Tibial artery (tissue), 4 donors: Measurements from ENCODE around the gene TLE3.

Source experiments
- DNase-seq, 2 donors: peaks; one replicate each; pipeline ENCODE4 v3.0.0-alpha.2; 2019
- H3K27ac ChIP-seq, 2 donors: fragments of 200-600 bp; sonication (generic) in 1 of 2; 1 replicate in 1 of 2; 2 replicates in 1 of 2; pipeline ENCODE4 v1.5.1; 2018 to 2019; ENCODE audit warnings: mild to moderate bottlenecking in 1 of 2
- H3K27me3 ChIP-seq, 2 donors: fragments of 200-600 bp; sonication (generic) in 1 of 2; one replicate each; pipeline versions ENCODE4 v1.5.1 to v1.6.0; 2016 to 2019
- H3K36me3 ChIP-seq, 3 donors: fragments of 200-600 bp; sonication (generic) in 2 of 3; one replicate each; pipeline ENCODE4 v1.5.1; 2016 to 2019; ENCODE audit warnings: mild to moderate bottlenecking in 2 of 3
- H3K4me1 ChIP-seq, 4 donors: fragments of 200-600 bp; sonication (generic) in 2 of 4; 1 replicate in 3 of 4; 2 replicates in 1 of 4; pipeline ENCODE4 v1.5.1; 2016 to 2019
- H3K4me3 ChIP-seq, 2 donors: fragments of 200-600 bp; sonication (generic) in 1 of 2; 1 replicate in 1 of 2; 2 replicates in 1 of 2; pipeline ENCODE4 v1.5.1; 2018 to 2019; ENCODE audit warnings: mild to moderate bottlenecking in 2 of 2
- H3K9me3 ChIP-seq, 3 donors: fragments of 200-600 bp; sonication (generic) in 1 of 3; one replicate each; pipeline ENCODE4 v1.5.1; 2016 to 2019
- intact Hi-C: fragments of 100-400 bp; cut with DNase I; formaldehyde crosslinking; loops from one replicate; pipeline ENCODE4 v1.15.0; 2023; ENCODE audit warnings: low total_unique reads
- TF ChIP-seq, protein P1 (sequence below), 2 experiments: fragments of 200-600 bp in 1 of 2; fragments of 450-650 bp in 1 of 2; IDR thresholded peaks; one replicate each; pipeline ENCODE4 v1.5.1; 2017 to 2019; ENCODE audit warnings: antibody characterized with exemption in 2 of 2, mild to moderate bottlenecking in 1 of 2, moderate library complexity in 1 of 2

Gene TLE3

DNA sequence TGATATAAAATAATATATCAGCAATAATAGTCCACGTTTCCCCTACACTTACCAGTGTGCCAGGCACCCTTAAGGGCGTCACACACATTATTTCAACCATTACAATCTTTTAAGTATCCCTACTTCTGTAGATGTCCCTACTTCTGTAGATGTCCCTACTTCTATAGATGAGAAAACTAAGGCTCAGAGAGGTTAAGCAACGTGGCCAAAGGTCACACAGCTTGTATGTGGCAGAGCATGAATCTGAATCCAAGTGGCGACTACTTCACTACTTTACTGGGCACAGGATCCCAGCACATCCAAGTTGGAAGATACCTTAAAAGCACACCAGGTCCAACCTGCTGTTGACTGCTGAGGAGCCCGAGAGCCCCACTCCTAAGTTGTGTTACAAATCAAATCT lies 77.5 kb downstream of the TLE3 start:
- Histone ChIP-seq H3K4me3 (no peak overlapping the region), H3K27me3 (peaks cover 0 to 3% of the 10 kb centered on the region in 2 donors), H3K27ac (no peak overlapping the region), H3K4me1 (peaks cover 0 to 30% (median 27%) of the 10 kb centered on the region in 4 donors), H3K9me3 (no peaks in the 10 kb centered on the region), H3K36me3 (no peaks in the 10 kb centered on the region)
- TF ChIP-seq, protein P1, sequence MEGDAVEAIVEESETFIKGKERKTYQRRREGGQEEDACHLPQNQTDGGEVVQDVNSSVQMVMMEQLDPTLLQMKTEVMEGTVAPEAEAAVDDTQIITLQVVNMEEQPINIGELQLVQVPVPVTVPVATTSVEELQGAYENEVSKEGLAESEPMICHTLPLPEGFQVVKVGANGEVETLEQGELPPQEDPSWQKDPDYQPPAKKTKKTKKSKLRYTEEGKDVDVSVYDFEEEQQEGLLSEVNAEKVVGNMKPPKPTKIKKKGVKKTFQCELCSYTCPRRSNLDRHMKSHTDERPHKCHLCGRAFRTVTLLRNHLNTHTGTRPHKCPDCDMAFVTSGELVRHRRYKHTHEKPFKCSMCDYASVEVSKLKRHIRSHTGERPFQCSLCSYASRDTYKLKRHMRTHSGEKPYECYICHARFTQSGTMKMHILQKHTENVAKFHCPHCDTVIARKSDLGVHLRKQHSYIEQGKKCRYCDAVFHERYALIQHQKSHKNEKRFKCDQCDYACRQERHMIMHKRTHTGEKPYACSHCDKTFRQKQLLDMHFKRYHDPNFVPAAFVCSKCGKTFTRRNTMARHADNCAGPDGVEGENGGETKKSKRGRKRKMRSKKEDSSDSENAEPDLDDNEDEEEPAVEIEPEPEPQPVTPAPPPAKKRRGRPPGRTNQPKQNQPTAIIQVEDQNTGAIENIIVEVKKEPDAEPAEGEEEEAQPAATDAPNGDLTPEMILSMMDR (IDR thresholded peaks at IDR 0.05) = no peak
- intact Hi-C loops = no loop called here
- no peak for DNase-seq

DNA sequence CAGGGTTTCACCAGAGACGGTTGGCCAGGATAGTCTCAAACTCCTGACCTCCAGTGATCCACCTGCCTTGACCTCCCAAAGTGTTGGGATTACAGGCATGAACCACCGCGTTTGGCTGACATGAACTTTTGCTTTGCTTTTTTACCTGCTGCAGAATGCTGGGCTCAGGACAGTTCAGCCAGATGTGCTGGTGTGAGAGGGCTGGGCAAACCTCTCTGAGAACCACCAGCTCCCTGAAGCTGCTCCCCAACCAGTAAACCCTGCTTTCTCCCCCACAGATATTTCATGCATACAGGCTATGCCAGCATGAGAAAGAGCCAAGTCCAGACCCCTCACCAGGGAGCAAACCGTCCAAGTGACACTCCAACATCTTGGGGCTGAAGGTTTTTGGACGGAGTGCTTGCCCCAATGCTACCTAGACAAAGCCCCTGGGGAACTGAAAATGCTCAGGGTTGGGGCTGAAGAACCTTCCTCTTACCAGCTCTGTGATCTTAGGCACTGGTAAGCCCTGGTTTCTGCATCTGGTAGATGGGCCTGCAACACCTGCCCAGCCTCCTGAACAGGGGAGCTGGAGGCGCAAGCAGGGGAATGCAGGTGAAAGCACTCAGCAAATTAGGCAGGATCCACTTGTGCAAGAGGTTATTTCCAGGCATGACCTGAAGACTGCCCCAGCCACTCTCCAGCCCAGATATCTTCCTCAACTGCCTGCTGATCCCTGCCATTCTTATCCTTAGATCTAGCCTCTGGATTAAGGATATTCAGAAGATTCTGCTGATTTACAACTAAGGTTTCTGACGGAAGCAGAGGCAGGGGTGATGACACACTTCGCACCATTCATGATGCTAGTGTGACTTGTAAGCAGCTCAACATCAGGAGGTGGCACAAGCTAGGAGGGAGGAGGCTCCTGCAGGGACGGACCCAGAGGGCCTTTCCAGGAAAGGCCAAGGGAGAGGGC lies 78.8 kb downstream of the TLE3 start:
- Histone ChIP-seq H3K36me3 (no peaks in the 10 kb centered on the region), H3K4me3 (no peak overlapping the region), H3K4me1 (peaks cover 0 to 18% (median 14%) of the 10 kb centered on the region in 4 donors), H3K9me3 (no peaks in the 10 kb centered on the region), H3K27ac (no peak overlapping the region), H3K27me3 (peaks cover 0 to 3% of the 10 kb centered on the region in 2 donors)
- intact Hi-C loops = no loop called here
- DNase-seq = peak in 1 of 2 donors; percentile 44
- TF ChIP-seq, protein P1 (IDR thresholded peaks at IDR 0.05) = no peak

DNA sequence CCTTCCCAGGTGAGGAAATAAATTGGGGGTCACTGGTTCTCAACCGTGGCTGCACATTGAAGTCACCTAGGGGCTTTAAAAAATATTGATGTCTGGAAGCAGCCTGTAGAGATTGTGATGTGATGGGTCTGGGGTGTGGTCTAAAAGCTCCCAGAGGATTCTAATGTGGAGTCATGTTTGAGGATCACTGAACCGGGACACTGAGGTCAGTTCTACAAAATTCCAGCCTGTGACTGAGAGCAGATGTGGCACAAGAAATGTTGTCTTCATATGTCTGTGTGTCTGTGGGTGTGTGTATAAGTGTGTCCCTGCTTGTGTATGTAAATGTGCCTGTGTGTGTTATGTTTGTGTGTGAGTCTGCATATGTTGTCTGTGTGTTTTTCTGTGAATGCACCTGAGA lies 79.9 kb downstream of the TLE3 start:
- Histone ChIP-seq H3K27ac (no peak overlapping the region), H3K36me3 (no peaks in the 10 kb centered on the region), H3K27me3 (peaks cover 0 to 3% of the 10 kb centered on the region in 2 donors), H3K4me3 (no peak overlapping the region), H3K4me1 (peaks cover 0 to 7% (median 3%) of the 10 kb centered on the region in 4 donors), H3K9me3 (no peaks in the 10 kb centered on the region)
- TF ChIP-seq, protein P1 (IDR thresholded peaks at IDR 0.05) = no peak
- intact Hi-C loops = no loop called here
- DNase-seq = peak in 1 of 2 donors; percentile 13

DNA sequence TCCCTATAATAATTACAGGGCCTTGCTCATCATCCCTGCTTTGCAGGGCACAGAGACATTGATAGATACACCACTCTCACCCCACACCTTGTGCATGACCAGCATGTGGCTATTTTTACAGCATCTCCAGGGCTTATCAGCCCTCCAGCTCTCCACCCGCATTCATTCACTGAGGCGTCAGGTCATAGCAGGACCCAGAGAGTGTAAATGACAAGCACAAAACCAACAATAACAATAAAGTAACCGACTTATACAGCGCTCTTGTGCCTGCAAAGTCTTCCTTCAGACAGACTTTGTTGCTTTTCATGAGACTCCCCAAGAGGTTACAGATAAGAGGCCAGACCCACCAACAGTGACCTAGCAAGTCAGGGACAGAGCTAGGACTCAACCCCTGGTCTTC lies 80.7 kb downstream of the TLE3 start:
- Histone ChIP-seq H3K27ac (no peak overlapping the region), H3K4me1 (no peaks in the 10 kb centered on the region), H3K4me3 (no peak overlapping the region), H3K27me3 (peaks cover 0 to 3% of the 10 kb centered on the region in 2 donors), H3K36me3 (no peaks in the 10 kb centered on the region), H3K9me3 (no peaks in the 10 kb centered on the region)
- intact Hi-C loops = no loop called here
- TF ChIP-seq, protein P1 (IDR thresholded peaks at IDR 0.05) = no peak
- peak in 1 of 2 donors; percentile 21 for DNase-seq

DNA sequence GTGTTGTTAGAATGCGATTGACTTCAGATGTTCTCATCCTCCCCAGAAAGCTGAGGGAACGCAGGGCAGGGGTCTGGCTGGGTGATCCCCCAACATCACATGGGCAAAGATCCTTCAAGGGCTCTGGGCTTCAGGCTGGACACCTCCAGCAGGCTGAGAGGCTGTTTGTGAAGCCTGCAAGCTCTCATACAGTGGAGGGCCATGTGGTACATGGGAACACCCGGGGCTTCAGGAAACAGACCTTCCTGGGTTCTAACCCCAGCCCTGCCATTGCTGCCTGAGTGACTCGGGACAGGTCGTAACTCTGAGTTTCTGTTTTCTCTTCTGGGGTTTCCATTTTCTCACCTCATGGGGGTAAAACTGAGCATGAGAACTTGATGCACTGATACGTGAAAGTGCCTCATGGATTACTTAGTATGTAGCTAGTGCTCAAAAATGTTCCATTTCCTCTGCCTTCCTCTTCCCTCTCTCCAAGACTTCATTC lies 81.2 kb downstream of the TLE3 start:
- Histone ChIP-seq H3K4me1 (no peaks in the 10 kb centered on the region), H3K4me3 (no peak overlapping the region), H3K27ac (no peak overlapping the region), H3K36me3 (no peaks in the 10 kb centered on the region), H3K27me3 (peaks cover 0 to 3% of the 10 kb centered on the region in 2 donors), H3K9me3 (no peaks in the 10 kb centered on the region)
- DNase-seq = no peak
- intact Hi-C loops = no loop called here
- TF ChIP-seq, protein P1 (IDR thresholded peaks at IDR 0.05) = no peak
